Measurements from ENCODE around the gene AGO1.
"Not testable (repeated sequence)": the region's sequence is repeated elsewhere in the genome, so short reads cannot be mapped to it uniquely, and the experiment has no call there.

Gene AGO1

GRCh38 chr1:35866991-35867390 lies 16.0 kb upstream of the AGO1 start:
- TF ChIP-seq CTCF (conservative IDR thresholded peaks at IDR 0.05; ENCODE audit: low read depth, low read length), result no peak
- H3K4me3 ChIP-seq (ENCODE audit: low read length), result no peak overlapping the region
- DNase-seq (ENCODE audit: low read depth), result no peak

DNA sequence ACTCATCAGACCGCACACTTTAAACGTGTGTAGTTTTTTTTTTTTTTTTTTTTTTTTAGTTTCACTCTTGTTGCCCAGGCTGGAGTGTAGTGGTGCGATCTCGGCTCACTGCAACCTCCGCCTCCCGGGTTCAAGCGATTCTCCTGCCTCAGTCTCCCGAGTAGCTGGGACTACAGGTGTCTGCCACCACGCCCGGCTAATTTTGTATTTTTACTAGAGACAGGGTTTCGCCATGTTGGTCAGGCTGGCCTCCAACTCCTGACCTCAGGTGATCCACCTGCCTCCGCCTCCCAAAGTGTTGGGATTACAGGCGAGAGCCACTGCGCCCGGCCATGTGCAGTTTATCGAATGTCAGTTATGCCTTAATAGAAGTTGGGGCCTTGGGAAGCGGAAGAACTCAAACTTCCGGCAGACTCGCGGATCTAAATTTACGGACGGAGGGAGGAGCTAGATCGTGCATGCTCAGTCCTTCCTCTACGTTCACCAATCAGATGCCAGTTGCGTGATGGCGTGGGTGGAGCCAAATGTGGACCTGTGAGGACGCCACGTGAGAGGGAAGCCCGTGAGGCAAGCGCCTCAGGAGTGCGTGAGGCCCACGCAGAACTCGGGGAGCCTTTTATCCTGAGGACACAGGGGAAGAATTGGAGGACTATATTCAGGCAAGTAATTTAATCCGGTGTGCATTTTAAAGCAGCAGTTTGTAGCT lies 13.6 kb upstream of the AGO1 start:
- DNase-seq (ENCODE audit: low read depth); H3K4me3 ChIP-seq (ENCODE audit: low read length): not testable (repeated sequence)

GRCh38 chr1:35870651-35871309 lies 12.2 kb upstream of the AGO1 start:
- no peak overlapping the region for H3K4me3 ChIP-seq (ENCODE audit: low read length)
- no peak for DNase-seq (ENCODE audit: low read depth)
- no peak for TF ChIP-seq CTCF (conservative IDR thresholded peaks at IDR 0.05; ENCODE audit: low read depth, low read length)

DNA sequence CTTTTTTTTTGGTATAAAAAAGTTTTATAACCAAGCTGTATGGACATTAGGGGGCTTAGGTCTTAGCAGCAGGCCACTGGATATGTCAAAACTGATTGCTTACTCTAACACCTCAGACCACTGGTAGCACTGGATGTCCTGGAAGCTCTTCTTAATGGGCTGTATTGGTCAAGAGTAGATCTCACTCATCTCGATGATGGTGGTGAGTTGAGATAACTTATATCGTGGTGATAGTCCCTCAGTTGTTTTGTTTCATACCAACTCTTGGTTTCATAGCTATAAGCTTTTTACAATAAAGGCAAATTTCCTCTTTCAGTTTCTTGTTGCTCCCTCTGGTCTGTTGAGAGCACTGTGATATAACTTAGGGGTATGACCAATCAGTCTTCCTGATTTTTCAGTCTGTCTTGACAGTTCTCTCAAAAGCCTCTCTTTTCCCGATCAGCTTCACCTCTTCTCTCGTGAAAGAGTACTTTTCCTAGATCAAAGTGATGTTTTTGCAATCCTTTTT lies 9.7 kb upstream of the AGO1 start:
- DNase-seq (ENCODE audit: low read depth), result no peak
- TF ChIP-seq CTCF (conservative IDR thresholded peaks at IDR 0.05; ENCODE audit: low read depth, low read length), result no peak
- no peak overlapping the region for H3K4me3 ChIP-seq (ENCODE audit: low read length)

GRCh38 chr1:35874115-35874514 lies 8.9 kb upstream of the AGO1 start:
- DNase-seq (ENCODE audit: low read depth); H3K4me3 ChIP-seq (ENCODE audit: low read length): not testable (repeated sequence)

GRCh38 chr1:35876988-35877387 lies 6.0 kb upstream of the AGO1 start:
- TF ChIP-seq CTCF (conservative IDR thresholded peaks at IDR 0.05; ENCODE audit: low read depth, low read length), result no peak
- no peak for DNase-seq (ENCODE audit: low read depth)
- H3K4me3 ChIP-seq (ENCODE audit: low read length), result no peak overlapping the region

- no peak for DNase-seq (ENCODE audit: low read depth)
- no peak overlapping the region for H3K4me3 ChIP-seq (ENCODE audit: low read length)
- no peak for TF ChIP-seq CTCF (conservative IDR thresholded peaks at IDR 0.05; ENCODE audit: low read depth, low read length)
Observed at GRCh38 chr1:35881850-35882273, 1.1 kb upstream of the AGO1 start.

- no peak for DNase-seq (ENCODE audit: low read depth)
- peak overlapping the region; percentile 19 for H3K4me3 ChIP-seq (ENCODE audit: low read length)
- TF ChIP-seq CTCF (conservative IDR thresholded peaks at IDR 0.05; ENCODE audit: low read depth, low read length), result no peak
Observed at GRCh38 chr1:35882586-35882944, 444 bp upstream of the AGO1 start.

All from retinal pigment epithelial cell (primary cell).